Fibroblast of lung (primary cell): ENCODE data around the gene MISFA. TPM values are rescaled to one million over a fixed set of nuclear protein-coding genes. Genes with fewer than 3 reads are reported as not detected.

Experiments used
- DNase-seq, 2 donors: peaks; one replicate each; pipeline versions ENCODE4 v3.0.0 to v3.0.0-alpha.2; 2010; ENCODE audit warnings: low read depth in 2 of 2
- H2AFZ ChIP-seq: 2 replicates; pipeline ENCODE4 v1.5.1; 2012; ENCODE audit warnings: low read length, control low read depth, inconsistent platforms
- H3K27ac ChIP-seq: 2 replicates; pipeline ENCODE4 v1.5.1; 2011; ENCODE audit warnings: low read length, control low read depth; ENCODE audit not compliant: insufficient read depth
- H3K27me3 ChIP-seq: 2 replicates; pipeline ENCODE4 v1.5.1; 2011; ENCODE audit warnings: mild to moderate bottlenecking, low read length; ENCODE audit not compliant: control insufficient read depth, insufficient read depth
- H3K36me3 ChIP-seq: 2 replicates; pipeline ENCODE4 v1.5.1; 2011; ENCODE audit warnings: low read length; ENCODE audit not compliant: control insufficient read depth, insufficient read depth
- H3K4me1 ChIP-seq: 2 replicates; pipeline ENCODE4 v1.5.1; 2011; ENCODE audit warnings: low read length; ENCODE audit not compliant: control insufficient read depth, insufficient read depth; ENCODE audit errors: extremely low read depth
- H3K4me2 ChIP-seq: 2 replicates; pipeline ENCODE4 v1.5.1; 2011; ENCODE audit warnings: low read length, control low read depth; ENCODE audit not compliant: insufficient read depth; ENCODE audit errors: extremely low read depth
- H3K4me3 ChIP-seq, 4 experiments: fragments of 200-600 bp in 1 of 4; sonication (generic) in 1 of 4; replicated peaks in 1 of 4; 2 replicates each; pipeline ENCODE4 v1.5.1; 2011 to 2016; ENCODE audit warnings: low read length in 4 of 4, low read depth in 3 of 4, mild to moderate bottlenecking in 3 of 4, control low read depth in 2 of 4, inconsistent platforms in 1 of 4, mixed read lengths in 1 of 4; ENCODE audit not compliant: insufficient read depth in 1 of 4; ENCODE audit errors: control extremely low read depth in 1 of 4
- H3K79me2 ChIP-seq: 2 replicates; pipeline ENCODE4 v1.5.1; 2012; ENCODE audit warnings: mild to moderate bottlenecking, low read length, inconsistent platforms; ENCODE audit not compliant: control insufficient read depth, insufficient read depth
- H3K9ac ChIP-seq: 2 replicates; pipeline ENCODE4 v1.5.1; 2011; ENCODE audit warnings: mild to moderate bottlenecking, low read length, control low read depth; ENCODE audit not compliant: insufficient read depth
- H3K9me3 ChIP-seq: 2 replicates; pipeline ENCODE4 v1.5.1; 2012; ENCODE audit warnings: low read depth, low read length; ENCODE audit not compliant: control insufficient read depth, insufficient read depth
- H4K20me1 ChIP-seq: 2 replicates; pipeline ENCODE4 v1.5.1; 2011; ENCODE audit warnings: low read length; ENCODE audit not compliant: control insufficient read depth, insufficient read depth; ENCODE audit errors: extremely low read depth
- CTCF ChIP-seq, 2 donors: IDR thresholded peaks in 1 of 2; conservative IDR thresholded peaks in 1 of 2; 1 replicate in 1 of 2; 2 replicates in 1 of 2; pipeline ENCODE4 v1.5.1; 2011 to 2012; ENCODE audit warnings: low read length in 2 of 2, control low read depth in 1 of 2, inconsistent platforms in 1 of 2, low read depth in 1 of 2, mild to moderate bottlenecking in 1 of 2
- EZH2 ChIP-seq: IDR thresholded peaks from 2 replicates; pipeline ENCODE4 v1.5.1; 2012; ENCODE audit warnings: low read length, control low read depth, mild to moderate bottlenecking; ENCODE audit errors: missing control alignments
- polyA plus RNA-seq, 2 donors: library from polyadenylated mRNA; depleted of rRNA in 1 of 2; stranded (reverse) in 1 of 2; unstranded in 1 of 2; fragments of >200 nt; gene quantifications; 2 replicates each; pipeline ENCODE4 v1.2.1, GENCODE V29; 2011 to 2012; ENCODE audit warnings: missing spikeins in 1 of 2
- total RNA-seq: library from RNA; depleted of rRNA; stranded (reverse); fragments of >200 nt; gene quantifications from 2 replicates; pipeline ENCODE4 v1.2.1, GENCODE V29; 2014

MISFA gene
- total and polyA plus RNA-seq, 2 donors (not counting 1 experiment from before 2014, with no cell fraction given), result 0.50 to 1.4 TPM

DNA sequence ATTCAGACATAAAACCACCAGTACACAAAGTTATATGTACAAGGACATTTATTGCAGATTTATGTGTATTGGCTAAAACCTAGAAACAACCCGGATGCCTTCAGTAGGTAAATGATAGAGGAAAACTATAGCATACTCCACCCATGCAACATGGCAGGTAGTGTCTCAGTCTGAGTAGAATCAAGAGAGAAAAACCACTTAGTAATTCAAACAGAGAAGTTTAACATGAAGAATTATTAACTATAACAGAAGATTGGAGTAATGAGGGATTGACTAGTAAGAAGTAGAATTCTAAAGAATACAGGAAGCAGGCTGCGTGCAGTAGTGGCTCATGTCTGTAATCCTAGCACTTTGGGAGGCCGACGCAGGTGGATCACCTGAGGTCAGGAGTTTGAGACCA lies 50.8 kb downstream of the MISFA start:
- H3K27me3 ChIP-seq, result no peaks in the 10 kb centered on the region
- H3K36me3 ChIP-seq, result no peaks in the 10 kb centered on the region
- H4K20me1 ChIP-seq, result no peaks in the 10 kb centered on the region
- no peak for DNase-seq
- H3K4me1 ChIP-seq, result no peaks in the 10 kb centered on the region
- H3K4me2 ChIP-seq, result no peak overlapping the region
- H3K79me2 ChIP-seq, result no peaks in the 10 kb centered on the region
- H3K27ac ChIP-seq, result no peak overlapping the region
- no peaks in the 10 kb centered on the region for H3K9me3 ChIP-seq
- no peak overlapping the region for H3K9ac ChIP-seq
- H2AFZ ChIP-seq, result no peak overlapping the region
- no peak overlapping the region for H3K4me3 ChIP-seq
- TF ChIP-seq CTCF (conservative IDR thresholded peaks at IDR 0.05 in 1 of 2, IDR thresholded peaks at IDR 0.05 in 1 of 2; ENCODE audit: low read depth in 1 of 2, low read length in 2 of 2) (no peak), EZH2 (no peak)

DNA sequence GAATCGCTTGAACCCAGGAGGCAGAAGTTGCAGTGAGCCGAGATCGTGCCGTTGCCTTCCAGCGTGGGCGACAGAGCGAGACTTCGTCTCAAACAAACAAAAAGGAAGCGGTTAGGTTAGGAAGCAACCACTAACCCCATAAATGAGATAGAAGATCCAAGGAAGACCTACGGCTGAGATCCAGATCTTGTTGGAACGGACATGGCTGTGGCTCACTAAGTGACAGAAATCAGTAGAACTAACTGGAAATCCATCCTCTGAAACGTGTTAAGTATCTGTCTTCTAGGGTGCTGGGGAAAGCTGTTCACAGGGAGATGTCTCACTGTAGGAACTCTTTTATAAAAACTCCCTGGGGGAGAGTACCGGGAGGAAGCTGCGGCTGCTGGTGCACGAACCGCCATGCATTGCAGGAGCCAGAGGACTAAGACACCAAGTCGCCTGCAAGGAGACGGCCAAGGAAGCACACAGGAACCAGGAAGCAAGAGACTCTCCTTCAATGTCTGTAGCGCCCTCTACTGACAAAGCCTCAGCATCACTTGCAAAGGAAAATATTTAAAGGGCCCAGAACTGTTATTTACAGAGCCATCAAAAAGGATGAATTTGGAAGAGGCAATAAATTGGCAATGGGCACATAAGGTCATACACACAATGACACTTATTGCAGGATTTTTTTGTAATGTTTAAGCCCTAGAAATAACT lies 51.4 kb downstream of the MISFA start:
- Histone ChIP-seq H3K36me3 (no peaks in the 10 kb centered on the region), H4K20me1 (no peaks in the 10 kb centered on the region), H3K27ac (no peak overlapping the region), H3K9ac (no peak overlapping the region), H3K27me3 (no peaks in the 10 kb centered on the region), H2AFZ (no peak overlapping the region), H3K79me2 (no peaks in the 10 kb centered on the region), H3K4me1 (no peaks in the 10 kb centered on the region), H3K9me3 (no peaks in the 10 kb centered on the region), H3K4me3 (no peak overlapping the region), H3K4me2 (no peak overlapping the region)
- peak; percentile 18 to 82 for DNase-seq
- TF ChIP-seq CTCF (conservative IDR thresholded peaks at IDR 0.05 in 1 of 2, IDR thresholded peaks at IDR 0.05 in 1 of 2; ENCODE audit: low read depth in 1 of 2, low read length in 2 of 2), result peak; percentile 55 to 83
- no peak for TF ChIP-seq EZH2

Other genes starting within 250 kb of the MISFA start
- gene LDHA, start 205.2 kb upstream of the MISFA start, total RNA-seq, result 202 and 309 TPM in 2 replicates
- 1,113 and 1,626 TPM in 2 replicates for gene LDHA, start 205.2 kb upstream of the MISFA start, polyA plus RNA-seq
- gene LDHC, start 187.5 kb upstream of the MISFA start, total RNA-seq, result not detected in 2 replicates
- gene LDHC, start 187.5 kb upstream of the MISFA start, polyA plus RNA-seq, result 0.08 and 1.9 TPM in 2 replicates
- not detected in 2 replicates for gene LDHAL6A, start 143.9 kb upstream of the MISFA start, total RNA-seq
- not detected in 2 replicates for gene LDHAL6A, start 143.9 kb upstream of the MISFA start, polyA plus RNA-seq
- 55.2 and 78.4 TPM in 2 replicates for gene TSG101, start 72.8 kb upstream of the MISFA start, total RNA-seq
- 132 and 146 TPM in 2 replicates for gene TSG101, start 72.8 kb upstream of the MISFA start, polyA plus RNA-seq
- gene UEVLD, start 11.1 kb upstream of the MISFA start, total RNA-seq, result 22.1 and 25.9 TPM in 2 replicates
- 25.4 and 29.0 TPM in 2 replicates for gene UEVLD, start 11.1 kb upstream of the MISFA start, polyA plus RNA-seq
- gene SPTY2D1, start 34.6 kb downstream of the MISFA start, total RNA-seq, result 11.3 and 14.0 TPM in 2 replicates
- gene SPTY2D1, start 34.6 kb downstream of the MISFA start, polyA plus RNA-seq, result 18.7 and 23.8 TPM in 2 replicates
- gene TMEM86A, start 99.0 kb downstream of the MISFA start, total RNA-seq, result 0.77 and 0.83 TPM in 2 replicates
- gene TMEM86A, start 99.0 kb downstream of the MISFA start, polyA plus RNA-seq, result 0.16 and 0.21 TPM in 2 replicates
- under 0.01 TPM in 2 replicates for gene IGSF22, start 126.4 kb downstream of the MISFA start, total RNA-seq
- not detected in 2 replicates for gene IGSF22, start 126.4 kb downstream of the MISFA start, polyA plus RNA-seq
- not detected in 2 replicates for gene PTPN5, start 192.0 kb downstream of the MISFA start, total RNA-seq
- gene PTPN5, start 192.0 kb downstream of the MISFA start, polyA plus RNA-seq, result not detected in 2 replicates